NCI-H748 (cell line): Measurements from ENCODE around the gene C17orf50.

Experiments used
- DNase-seq: peaks from one replicate; lab custom pipeline; 2025; ENCODE audit not compliant: unreplicated experiment; lab: John Stamatoyannopoulos, UW

The C17orf50 gene

DNA sequence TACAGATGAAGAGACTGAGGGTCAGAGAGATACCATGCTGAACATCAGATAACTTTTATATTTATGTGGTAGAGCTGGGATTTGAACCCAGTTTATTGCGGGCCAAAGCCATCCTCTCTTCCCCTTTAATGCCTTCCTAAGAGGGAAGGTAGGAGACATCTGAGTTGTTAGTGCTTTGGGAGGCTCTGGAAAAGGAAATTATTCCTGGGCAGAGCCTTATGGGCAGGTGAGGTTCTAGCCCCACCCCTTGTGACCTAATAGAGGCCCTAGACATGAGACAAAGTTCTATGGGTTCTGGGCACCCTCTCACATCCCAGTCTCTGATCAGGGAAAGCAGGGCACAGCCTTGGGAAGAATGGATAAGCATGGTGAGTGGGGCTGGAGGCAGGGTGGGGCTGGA, at the start of gene C17orf50:
Gene C17orf50, plus strand, starts transcription at position 301 of the 400 bp plus-strand sequence. Its CDS starts 55 bp downstream, at position 356.
- DNase-seq: no peak

DNA sequence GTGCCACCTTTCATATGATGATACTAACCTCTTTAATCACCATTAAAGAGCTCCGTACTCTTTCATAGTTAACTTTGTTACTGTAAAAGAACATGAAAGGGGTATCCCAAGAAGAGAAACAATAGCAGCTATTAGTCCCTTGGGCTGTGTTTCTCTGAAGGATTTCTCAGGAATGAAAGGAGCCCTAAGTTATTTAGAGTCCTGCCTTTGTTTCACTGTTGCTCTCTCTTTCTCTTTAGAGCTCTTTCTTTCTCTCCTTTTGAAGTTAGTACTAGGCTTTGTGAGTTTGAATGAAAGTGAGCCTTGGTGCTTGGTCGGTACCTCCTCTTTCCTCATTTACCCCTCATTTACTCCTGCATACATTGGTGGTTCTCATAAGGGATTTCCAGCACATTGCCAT, 49.7 kb upstream of the C17orf50 start:
- DNase-seq: no peak

DNA sequence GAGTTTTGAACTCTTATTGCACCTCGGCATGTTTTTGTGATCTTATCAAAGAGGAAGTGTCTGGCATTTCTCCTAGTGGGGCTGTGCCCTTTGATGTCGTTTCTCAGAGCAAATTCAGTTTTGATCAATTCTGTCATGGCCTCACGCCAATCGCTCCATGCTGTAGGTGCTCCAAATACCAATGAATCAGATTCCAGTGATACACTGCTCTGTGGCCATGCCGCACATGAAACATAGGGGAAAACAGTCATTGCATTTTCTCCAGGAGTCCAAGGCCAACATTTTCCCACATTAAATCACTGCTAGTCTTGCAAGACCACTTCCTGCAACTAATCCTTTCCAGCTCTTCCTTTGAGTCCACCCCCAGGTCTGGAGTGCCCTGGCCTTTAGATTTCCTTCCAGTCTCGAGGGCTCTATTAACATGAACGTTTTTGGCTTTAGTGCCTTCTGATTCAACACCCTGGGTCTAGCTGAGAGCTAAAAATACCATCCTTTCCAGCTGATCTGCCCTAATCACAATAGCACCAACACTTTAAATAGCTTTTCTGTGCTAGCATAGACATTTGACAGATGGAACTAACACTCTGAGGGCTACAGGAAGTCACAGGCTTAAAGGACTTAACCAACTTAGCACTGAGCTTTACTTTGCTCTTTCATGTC, 47.5 kb upstream of the C17orf50 start:
- DNase-seq: no peak

DNA sequence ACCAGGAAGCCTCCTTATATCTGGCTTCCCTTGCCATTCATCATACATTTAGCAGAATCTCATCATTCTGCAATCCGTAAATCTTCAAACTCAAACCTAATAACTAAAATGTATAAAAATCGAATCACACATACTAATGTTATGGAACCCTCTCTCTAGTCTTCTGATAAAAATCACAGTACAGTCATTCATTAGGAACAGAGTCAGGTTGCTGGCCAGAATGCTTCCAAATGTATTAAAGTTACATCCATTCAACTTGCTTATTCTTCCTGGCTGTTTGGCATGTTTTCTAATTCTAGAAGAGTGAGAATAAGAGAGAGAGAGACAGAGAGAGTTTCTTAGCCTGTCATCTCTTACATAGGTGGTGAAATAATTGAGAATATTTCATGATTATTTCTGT, 45.7 kb upstream of the C17orf50 start:
- DNase-seq: no peak

DNA sequence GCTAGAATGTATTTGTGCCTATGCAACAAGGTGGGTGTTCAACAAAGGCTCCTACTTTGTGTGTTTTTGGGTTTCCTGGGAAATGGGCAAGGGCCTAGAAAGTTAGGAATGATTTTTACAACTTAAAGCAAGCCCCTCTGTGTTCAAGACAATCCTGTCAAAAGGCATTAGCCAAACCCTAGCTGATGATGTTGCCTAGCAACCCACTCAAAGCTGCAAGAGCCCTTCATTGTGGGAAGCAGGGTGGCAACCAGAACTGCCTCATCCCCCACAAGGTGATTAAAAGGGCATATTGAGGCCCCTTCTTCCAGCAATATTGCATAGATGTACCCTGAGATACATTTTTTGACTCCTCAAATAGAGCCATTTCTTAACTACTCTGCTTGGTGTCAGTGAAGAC, 45.3 kb upstream of the C17orf50 start:
- DNase-seq: peak; percentile 41

DNA sequence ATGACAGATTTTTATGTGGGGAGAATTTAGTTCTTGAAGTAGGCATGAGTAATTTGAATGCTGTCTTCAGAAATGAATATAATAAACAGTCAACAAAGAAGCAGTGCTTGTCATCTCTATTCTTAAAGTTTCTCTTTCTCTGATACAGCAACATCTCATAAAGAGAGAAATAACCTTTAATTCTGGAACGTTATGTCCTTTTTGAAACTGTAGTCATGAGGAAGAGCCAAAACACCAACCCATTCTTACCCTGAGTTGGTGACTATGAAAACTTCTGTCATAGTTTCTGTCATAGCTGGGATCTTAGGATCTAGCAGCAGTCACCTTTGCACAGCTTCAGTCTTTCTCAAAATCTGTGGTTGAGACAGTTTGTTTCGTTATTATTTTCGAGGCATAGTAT, 44.5 kb upstream of the C17orf50 start:
- no peak for DNase-seq

DNA sequence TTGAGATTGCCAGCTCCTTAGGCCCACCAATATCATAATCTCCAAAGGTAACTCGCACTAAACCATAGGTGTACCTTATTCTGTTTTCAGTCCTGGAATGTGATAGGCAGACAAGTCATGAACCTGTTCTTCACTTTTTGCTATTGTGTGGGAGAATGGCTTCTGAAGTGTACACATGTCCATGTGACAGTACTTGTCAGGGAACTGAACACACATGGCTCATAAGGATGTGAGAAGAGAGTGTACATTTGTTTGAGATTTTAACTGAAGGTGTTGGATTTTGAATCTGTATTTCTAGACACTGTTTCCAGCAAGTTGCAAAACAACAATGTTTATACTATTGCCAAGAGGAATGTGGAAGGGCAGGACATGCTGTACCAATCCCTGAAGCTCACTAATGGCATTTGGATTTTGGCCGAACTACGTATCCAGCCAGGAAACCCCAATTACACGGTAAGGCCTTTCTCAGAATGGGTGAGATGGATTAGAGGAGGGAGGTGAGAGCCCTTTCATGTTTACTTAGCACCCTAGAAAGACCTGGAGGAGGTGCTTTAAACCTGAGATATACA, 43.7 kb upstream of the C17orf50 start:
- no peak for DNase-seq

DNA sequence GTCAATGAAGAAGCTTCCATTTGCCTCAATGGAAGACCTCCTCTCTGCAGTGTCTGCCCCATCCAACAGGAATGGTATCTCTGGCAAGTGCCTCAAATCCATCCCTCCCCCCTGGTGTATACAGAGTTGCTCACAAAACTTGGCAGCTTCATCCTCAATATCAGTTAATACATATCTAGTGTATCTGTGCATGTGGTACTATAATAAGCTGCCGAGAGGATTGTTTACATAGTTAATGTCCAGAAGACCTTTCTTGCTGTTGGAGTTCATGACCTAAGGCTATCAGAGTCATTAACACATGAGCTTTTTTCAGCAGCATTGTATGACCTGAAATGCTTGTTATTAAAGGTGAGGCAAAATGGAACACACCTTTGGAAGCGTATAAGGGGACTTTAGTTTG, 43.2 kb upstream of the C17orf50 start:
- DNase-seq: no peak

DNA sequence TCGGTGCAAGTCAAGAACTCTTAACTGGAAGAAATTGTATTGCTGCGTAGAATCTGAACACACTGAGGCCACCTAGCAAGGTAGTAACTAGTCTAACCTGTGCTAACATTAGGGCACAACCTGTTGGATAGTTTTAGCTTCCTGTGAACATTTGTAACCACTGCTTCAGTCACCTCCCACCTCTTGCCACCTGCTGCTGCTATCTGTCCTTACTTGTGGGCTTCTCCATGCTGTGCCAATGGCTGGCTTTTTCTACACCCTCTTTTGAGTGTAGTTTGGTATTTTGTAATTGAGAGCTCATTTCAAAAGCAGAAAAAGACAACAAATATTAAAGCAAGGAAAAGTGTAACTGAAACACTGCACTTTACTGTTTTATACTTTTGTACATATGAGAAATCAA, 37.0 kb upstream of the C17orf50 start:
- DNase-seq: no peak

DNA sequence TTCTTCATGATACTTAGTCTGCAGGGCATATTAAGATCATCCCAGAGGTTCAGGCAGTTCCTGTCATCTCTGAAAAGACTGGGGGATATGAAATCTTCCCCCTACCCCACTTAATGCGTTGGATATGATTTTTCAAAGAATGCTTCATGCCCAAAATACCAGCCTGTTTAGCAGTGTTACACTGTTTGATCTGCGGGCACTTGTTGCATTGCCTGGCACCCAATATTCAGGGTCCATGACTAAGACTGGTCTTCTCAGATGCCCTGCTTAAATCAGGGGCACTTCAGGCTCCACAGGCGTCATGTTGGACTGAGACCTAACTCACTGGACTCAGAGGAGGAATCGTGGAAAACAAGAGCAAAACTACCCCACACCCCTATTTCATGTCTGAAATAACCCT, 35.6 kb upstream of the C17orf50 start:
- DNase-seq: no peak

DNA sequence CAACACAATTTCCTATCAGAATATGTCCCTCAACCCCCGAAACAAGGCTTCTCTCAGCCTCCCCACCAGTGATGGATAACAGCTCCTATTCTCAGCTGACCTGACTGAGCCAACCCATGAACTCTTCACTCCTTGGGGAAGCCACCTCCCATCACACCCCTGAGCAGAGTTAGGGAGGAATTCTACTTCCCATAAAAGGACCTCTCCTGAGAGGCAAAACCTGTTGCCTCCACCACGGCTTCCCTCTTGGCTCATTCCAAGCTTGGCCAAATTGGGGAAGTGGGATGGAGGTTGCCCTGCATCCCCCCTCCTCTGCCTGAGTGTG, 34.9 kb upstream of the C17orf50 start:
- DNase-seq: no peak

DNA sequence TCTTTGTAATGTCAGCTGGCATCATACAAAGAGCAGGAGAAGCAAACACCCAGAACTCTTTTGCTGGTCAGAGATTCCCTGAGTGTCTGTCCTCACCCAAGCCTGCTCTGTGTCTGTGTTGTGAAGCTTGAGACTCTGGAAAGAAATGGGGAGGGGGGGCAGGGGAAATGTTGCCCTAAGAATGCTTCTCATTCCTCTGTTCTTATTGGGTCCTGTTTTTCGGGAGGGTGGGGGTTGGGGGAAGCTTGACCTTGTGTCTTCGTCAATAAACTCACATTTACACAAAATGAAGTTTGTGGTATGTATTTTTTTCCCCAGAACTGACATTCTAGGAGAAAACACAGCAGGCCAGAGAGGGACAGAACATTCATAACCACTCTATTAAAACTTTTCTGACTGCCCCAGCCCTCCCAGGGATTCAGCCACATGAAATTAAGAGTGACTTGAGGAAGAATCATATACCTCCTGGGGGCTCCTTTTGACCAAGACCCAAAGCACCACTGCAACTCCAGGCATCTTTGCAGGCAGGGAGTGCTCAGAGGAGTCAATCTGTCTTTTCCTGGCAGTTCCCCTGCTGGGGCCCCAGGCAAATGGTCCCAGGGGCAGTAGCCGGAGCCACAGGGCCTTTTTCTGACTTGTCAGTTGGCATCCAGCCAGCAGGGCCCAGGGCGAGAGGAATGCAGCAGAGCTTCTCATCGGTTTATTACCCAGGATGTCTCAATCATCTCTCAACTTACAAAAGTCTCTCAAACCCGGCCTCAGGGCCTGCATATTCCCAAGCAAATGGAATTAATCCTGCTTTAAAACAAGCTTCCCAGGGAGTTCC, 34.3 kb upstream of the C17orf50 start:
- DNase-seq: no peak

DNA sequence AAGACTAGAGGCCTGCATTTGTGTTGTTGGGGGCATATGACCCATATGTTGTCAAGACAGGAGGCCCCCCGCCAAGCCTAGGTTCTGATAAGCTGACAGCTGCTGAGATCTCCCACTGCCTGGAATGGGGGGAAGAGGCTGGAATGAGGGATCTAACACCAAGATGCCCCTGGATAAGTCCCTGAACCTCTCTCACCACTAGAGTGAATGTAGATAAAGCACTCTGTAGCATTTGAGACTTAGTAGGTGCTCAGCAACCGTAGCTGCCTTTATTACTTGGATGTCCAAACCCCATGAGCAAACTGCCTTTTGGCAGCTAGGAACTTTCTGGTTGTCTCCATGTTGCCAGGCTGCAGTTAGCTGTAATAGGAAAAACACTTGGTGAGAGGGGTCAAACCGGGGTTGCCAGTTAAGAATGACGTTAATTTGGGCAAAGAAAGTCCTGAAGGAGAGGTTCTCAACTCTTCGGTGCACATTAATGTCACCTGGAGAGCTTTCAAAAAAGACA, 33.7 kb upstream of the C17orf50 start:
- no peak for DNase-seq

DNA sequence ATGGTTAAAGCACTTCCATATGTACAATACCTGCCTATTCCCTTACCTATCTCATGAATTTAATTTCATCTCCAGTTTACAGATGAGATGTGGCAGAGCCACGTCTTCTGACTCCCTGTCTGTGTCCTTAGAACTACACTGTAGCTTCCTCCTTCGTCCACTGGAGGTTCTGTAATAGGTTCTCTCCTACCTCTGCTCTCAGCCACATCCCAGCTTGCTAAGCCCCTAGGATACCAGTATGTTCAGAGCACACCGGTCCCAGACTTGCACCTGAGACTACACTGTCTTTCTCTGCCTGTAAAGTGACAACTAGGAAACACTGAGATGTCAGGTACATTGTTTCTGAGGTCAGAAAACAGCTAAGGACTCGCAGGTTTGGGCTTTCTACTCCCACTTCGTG, 33.1 kb upstream of the C17orf50 start:
- DNase-seq: no peak

DNA sequence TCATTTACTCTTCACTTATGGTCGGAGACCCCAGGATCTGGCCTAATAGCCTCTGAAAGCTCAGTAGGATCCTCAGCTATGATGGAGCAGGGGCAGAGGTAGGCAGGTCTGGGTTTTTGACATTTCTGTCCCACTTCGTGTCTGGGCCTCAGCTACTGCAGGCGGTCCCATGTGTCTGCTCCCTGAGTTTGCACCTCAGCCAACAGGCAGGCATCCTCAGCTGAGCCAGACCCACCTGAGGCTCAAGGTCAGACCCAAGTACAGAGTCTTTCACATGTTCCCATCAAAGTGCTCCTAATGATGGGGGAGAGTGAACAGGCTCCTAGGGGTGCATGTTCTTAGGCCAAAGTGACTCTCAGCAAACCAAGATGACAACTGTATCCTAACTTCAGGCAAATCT, 32.1 kb upstream of the C17orf50 start:
- no peak for DNase-seq

DNA sequence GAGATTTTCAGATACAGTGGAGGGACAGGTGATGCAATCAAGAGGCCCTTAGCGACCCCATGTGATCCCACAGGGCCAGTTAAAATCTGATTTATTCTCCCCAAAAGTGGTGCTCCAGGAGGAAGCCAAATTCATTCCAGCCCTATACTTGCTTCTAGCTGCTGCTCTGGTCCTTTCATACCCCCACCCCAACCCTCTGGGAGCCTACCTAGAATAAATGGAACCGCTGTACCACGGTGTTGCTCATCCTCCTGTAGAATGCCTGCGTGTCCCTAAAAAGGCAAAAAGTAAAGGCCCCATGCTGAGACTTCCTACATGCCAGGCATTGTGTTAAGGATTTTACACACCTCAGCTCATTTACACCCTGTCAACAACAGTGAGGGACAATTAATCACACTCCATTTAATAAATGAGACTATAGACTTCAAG, 31.3 kb upstream of the C17orf50 start:
- DNase-seq: no peak

DNA sequence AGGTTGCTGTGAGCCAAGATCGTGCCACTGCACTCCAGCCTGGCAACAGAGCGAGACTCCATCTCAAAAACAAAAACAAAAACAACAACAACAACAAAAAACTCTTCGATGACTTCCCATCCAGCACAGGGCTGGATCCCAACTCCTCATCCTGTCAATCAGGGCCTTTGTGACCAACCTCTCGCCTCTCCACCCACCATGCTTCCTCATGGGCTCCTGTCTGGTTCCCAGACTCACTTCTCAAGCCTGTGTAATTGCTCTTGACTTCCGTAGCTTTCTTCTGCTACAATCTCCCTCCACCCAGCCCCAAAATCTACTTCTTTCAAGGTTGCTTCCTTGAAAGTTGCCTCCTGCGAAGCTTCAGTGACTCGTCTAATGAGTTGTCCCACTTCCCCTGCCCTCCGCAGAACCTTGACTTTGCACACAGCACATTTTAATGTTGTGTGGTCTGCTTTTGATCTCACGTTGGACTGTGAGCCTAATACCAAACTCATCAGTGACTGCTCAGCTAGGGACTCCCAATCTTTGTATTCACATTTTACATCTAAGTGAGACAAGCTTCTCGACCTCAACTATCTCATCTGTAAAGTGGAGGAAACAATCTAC, 30.2 kb upstream of the C17orf50 start:
- no peak for DNase-seq

DNA sequence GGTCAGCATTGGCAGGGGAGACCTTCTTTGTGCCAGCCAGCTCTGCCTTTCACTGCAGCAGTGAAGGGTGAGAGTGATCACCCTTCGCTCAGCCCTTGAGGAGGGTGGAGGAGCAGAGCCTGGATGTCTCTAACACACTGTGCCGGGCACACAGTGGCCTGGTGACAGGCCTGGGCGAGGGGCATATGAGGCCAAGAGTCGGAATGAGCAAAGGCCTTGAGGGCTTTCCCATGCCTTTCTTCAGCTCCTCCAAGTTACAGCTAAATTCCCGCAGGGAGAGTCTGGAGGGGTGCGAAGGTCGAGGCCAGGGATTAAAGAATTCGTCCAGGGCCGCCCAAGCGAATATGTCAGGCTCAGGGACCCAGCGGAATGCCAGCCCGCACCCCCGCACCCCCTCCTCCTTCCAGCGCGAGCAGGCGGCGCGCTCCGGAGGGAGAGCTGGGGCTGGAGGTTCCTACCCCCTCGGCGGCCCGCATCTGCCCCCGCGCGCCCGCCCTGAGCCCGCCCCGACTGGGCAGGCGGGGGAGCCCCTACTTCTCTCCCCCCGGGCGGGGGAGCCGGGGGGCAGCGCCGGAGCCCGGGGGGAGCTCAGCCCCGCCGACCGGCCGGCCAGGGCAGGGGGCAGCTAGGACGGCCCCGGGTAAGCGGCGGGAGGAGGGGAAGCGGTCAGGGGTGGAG, 29.3 kb upstream of the C17orf50 start, which contains the start of gene RASL10B:
Gene RASL10B, plus strand, starts transcription at position 401 of the 678 bp plus-strand sequence. CDS start 3,546 bp downstream, outside the sequence.
- DNase-seq: peak; percentile 48

DNA sequence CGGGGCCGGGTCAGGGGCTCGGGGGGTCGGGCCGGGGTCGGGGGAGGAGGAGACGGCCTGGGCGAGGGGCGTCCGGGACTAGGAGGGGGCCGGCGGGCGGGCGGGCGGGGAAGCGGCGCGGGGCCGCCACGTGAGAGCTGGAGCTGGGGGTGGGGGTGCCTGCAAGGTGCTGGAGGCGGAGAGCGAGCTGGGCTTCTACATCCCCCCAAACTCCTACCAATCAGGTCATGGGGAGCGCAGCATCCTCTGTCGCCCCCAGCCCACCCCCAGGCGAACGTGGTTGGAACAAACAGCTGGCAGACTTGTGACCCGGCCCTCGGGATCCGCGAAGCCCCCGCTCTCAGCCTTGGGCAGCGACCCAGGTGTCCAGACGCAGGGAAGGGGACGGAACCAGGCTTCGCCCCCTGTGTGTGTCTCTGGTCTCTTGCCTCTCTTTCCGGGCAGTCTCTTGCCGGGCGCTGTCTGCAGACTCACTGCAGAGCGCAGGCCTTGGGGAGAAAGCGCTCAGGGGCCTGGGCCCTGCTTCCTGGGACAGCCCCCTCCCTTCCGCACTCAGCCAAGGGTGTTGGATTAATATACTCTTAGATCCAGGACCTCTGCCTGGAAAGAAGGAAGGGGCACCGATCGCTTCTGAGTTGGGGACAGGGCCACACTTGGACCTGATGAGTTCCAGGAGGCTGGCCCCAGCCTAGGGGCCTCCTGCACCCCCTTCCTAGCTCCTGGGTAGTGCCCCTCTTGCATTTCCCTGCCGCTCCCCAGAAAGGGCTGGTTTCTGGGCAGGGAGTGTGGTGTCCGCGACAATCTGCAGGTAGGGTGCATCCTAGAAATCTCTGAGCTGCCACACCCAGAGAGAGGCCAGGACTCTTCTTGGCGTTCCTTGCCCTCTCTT, 28.5 kb upstream of the C17orf50 start:
- DNase-seq: peak; percentile 20

DNA sequence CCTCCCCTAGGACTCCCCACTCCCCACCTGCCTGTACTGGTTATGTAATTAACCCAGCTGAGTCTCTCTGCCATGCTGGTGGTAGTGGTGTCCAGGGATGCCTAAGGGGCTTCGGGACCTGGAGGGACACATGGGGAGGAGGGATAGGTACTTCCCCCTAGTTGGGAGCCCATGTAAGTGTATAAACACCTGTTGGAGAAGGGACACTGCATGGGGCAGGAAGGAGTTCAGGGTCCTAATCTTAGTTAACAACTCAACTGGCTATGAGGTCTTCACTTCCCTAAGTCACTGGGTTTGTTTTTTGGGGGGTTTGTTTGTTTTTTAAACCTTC, 27.9 kb upstream of the C17orf50 start:
- DNase-seq: no peak
